Left lung (tissue), 10 donors: ENCODE results near the gene DELE1. TPM values are rescaled to one million over a fixed set of nuclear protein-coding genes. Genes with fewer than 3 reads are reported as not detected.

Experiments
- ATAC-seq: fragments of 200-7000 bp; cut with Tn5 transposase; one replicate; pipeline ENCODE4 v1.9.1; 2020; ENCODE audit warnings: moderate library complexity
- DNase-seq, 4 donors: peaks; one replicate each; pipeline ENCODE4 v3.0.0-alpha.2; 2013 to 2020
- H3K27ac ChIP-seq, 2 donors: fragments of 200-600 bp; sonication (generic) in 1 of 2; one replicate each; pipeline versions ENCODE4 v1.5.0 to v1.8.0; 2020 to 2021
- H3K27me3 ChIP-seq, 2 donors: fragments of 200-600 bp; sonication (generic) in 1 of 2; one replicate each; pipeline versions ENCODE4 v1.5.0 to v1.8.0; 2020 to 2021
- H3K36me3 ChIP-seq, 2 donors: fragments of 200-600 bp; sonication (generic) in 1 of 2; one replicate each; pipeline versions ENCODE4 v1.5.0 to v1.8.0; 2020 to 2021
- H3K4me1 ChIP-seq, 2 donors: fragments of 200-600 bp; one replicate each; pipeline ENCODE4 v1.8.0; 2021
- H3K4me3 ChIP-seq, 2 donors: fragments of 200-600 bp; sonication (generic) in 1 of 2; one replicate each; pipeline versions ENCODE4 v1.5.0 to v1.8.0; 2020 to 2021; ENCODE audit warnings: mild to moderate bottlenecking in 1 of 2
- H3K9me3 ChIP-seq, 2 donors: fragments of 200-600 bp; sonication (generic) in 1 of 2; one replicate each; pipeline versions ENCODE4 v1.5.0 to v1.8.0; 2020 to 2021
- CTCF ChIP-seq, 2 donors: fragments of 200-600 bp; sonication (generic) in 1 of 2; IDR thresholded peaks; one replicate each; pipeline versions ENCODE4 v1.5.0 to v1.8.0; 2021; ENCODE audit warnings: antibody characterized with exemption in 2 of 2
- intact Hi-C, 2 donors: fragments of 100-400 bp; cut with DNase I; formaldehyde crosslinking; loops; one replicate each; pipeline versions ENCODE4 v1.11.2 to v1.14.2; 2022
- polyA plus RNA-seq, 6 donors: library from polyadenylated mRNA; unstranded; fragments of 120-200 nt; gene quantifications; one replicate each; pipeline ENCODE4 v1.2.1, GENCODE V29; 2013; ENCODE audit not compliant: insufficient read length in 6 of 6
- total RNA-seq, 2 donors: library from RNA; stranded (reverse); fragmentation: NEBNext Ultra II Directional; extraction: Animal tissue kit (Norgen Biotek cat#: 25700); gene quantifications; one replicate each; pipeline ENCODE4 v1.2.1, GENCODE V29; 2021
- donor health status: DM: no; HTN: yes; CAD: no.
- donor health status: DM: no; HTN: no; CAD: no.

DELE1 gene
- total and polyA plus RNA-seq, 8 donors: 74.1 to 168 (median 148) TPM

GRCh38 chr5:141973871-141974595, 50.4 kb downstream of the DELE1 start:
- Histone ChIP-seq H3K4me3 (no peak overlapping the region), H3K27me3 (no peaks in the 10 kb centered on the region), H3K4me1 (peaks cover 10 to 29% of the 10 kb centered on the region in 2 donors), H3K27ac (no peak overlapping the region), H3K36me3 (peaks cover 0 to 74% of the 10 kb centered on the region in 2 donors), H3K9me3 (no peaks in the 10 kb centered on the region)
- intact Hi-C loops: no loop called here
- ATAC-seq (no peak), DNase-seq (no peak)
- TF ChIP-seq CTCF (IDR thresholded peaks at IDR 0.05): no peak

GRCh38 chr5:141976176-141976575, 52.5 kb downstream of the DELE1 start:
- DNase-seq: no peak
- Histone ChIP-seq H3K27me3 (no peaks in the 10 kb centered on the region), H3K4me1 (peaks cover 0 to 11% of the 10 kb centered on the region in 2 donors), H3K36me3 (peaks cover 0 to 95% of the 10 kb centered on the region in 2 donors), H3K4me3 (no peak overlapping the region), H3K27ac (no peak overlapping the region), H3K9me3 (no peaks in the 10 kb centered on the region)
- intact Hi-C loops: no loop called here
- no peak for TF ChIP-seq CTCF (IDR thresholded peaks at IDR 0.05)
- ATAC-seq: no peak

- Histone ChIP-seq H3K36me3 (peaks cover 0 to 99% of the 10 kb centered on the region in 2 donors), H3K4me1 (peaks cover 0 to 10% of the 10 kb centered on the region in 2 donors), H3K9me3 (no peaks in the 10 kb centered on the region), H3K27ac (no peak overlapping the region), H3K27me3 (no peaks in the 10 kb centered on the region), H3K4me3 (no peak overlapping the region)
- intact Hi-C loops: no loop called here
- TF ChIP-seq CTCF (IDR thresholded peaks at IDR 0.05): no peak
- DNase-seq (no peak), ATAC-seq (no peak)
Measured at GRCh38 chr5:141978389-141978788, 54.7 kb downstream of the DELE1 start.

- no peak overlapping the region for H3K4me3 ChIP-seq
- H3K27me3 ChIP-seq: no peaks in the 10 kb centered on the region
- intact Hi-C loops: no loop called here
- DNase-seq (no peak), ATAC-seq (no peak)
- H3K27ac ChIP-seq: no peak overlapping the region
- no peaks in the 10 kb centered on the region for H3K4me1 ChIP-seq
- no peak for TF ChIP-seq CTCF (IDR thresholded peaks at IDR 0.05)
- peaks cover 2 to 100% of the 10 kb centered on the region in 2 donors for H3K36me3 ChIP-seq
- H3K9me3 ChIP-seq: no peaks in the 10 kb centered on the region
Measured at GRCh38 chr5:141982626-141983025, 59.0 kb downstream of the DELE1 start.

- Histone ChIP-seq H3K36me3 (peaks cover 7 to 96% of the 10 kb centered on the region in 2 donors), H3K4me1 (no peaks in the 10 kb centered on the region), H3K4me3 (no peak overlapping the region), H3K27ac (no peak overlapping the region), H3K27me3 (no peaks in the 10 kb centered on the region), H3K9me3 (no peaks in the 10 kb centered on the region)
- no peak for TF ChIP-seq CTCF (IDR thresholded peaks at IDR 0.05)
- DNase-seq (no peak), ATAC-seq (no peak)
- intact Hi-C loops: no loop called here
Measured at GRCh38 chr5:141986072-141986471, 62.4 kb downstream of the DELE1 start.
